ENCODE data around the gene SLC6A16. TPM values are rescaled to one million over a fixed set of nuclear protein-coding genes. Genes with fewer than 3 reads are reported as not detected.

The SLC6A16 gene
- total and polyA plus RNA-seq, 2 of the 8 experiments (the other 6 are each of a cell fraction or from before 2014, with no cell fraction given) = 1.1 to 1.5 TPM

GRCh38 chr19:49342291-49342721 is 17.3 kb upstream of the SLC6A16 start (continued):
- TF ChIP-seq SP2 (IDR thresholded peaks at IDR 0.05; ENCODE audit: low read length) = no peak
- TF ChIP-seq EP300 (IDR thresholded peaks at IDR 0.05; ENCODE audit: borderline replicate concordance in 1 of 2, low read depth in 2 of 2, low read length in 2 of 2) = no peak
- TF ChIP-seq JUND (IDR thresholded peaks at IDR 0.05; ENCODE audit: low read length) = no peak

Data from H1 (cell line).